PC-9 (cell line): ENCODE measurements around the gene KCTD21. TPM values are rescaled to one million over a fixed set of nuclear protein-coding genes. Genes with fewer than 3 reads are reported as not detected.

Experiments used
- BruUV-seq: library from RNA; stranded (reverse); fragments of 400-500 nt; replicated peaks from 2 replicates; lab custom pipeline; 2021; lab: Mats Ljungman, UMichigan
- CTCF ChIA-PET: fragments of 300-600 bp; sonication (Branson Sonifier 250); formaldehyde crosslinking; loops from one replicate; lab custom pipeline; 2022; ENCODE audit warnings: antibody characterized with exemption; lab: Charles Lee
- POLR2A ChIA-PET: fragments of 300-600 bp; sonication (Branson Sonifier 250); formaldehyde crosslinking; loops from one replicate; lab custom pipeline; 2022; ENCODE audit warnings: antibody characterized with exemption; ENCODE audit not compliant: unreplicated experiment; lab: Charles Lee
- DNase-seq, 2 experiments: peaks; one replicate each; pipeline versions ENCODE4 v3.0.0 to v3.0.0-alpha.2; 2015 to 2022; ENCODE audit warnings: mixed read lengths in 1 of 2
- H2AFZ ChIP-seq: fragments of 200-600 bp; sonication (generic); 2 replicates; pipeline ENCODE4 v1.8.1; 2017; ENCODE audit warnings: antibody characterized with exemption
- H3F3A ChIP-seq: fragments of 200-600 bp; sonication (generic); 2 replicates; pipeline ENCODE4 v1.8.1; 2017; ENCODE audit warnings: antibody characterized with exemption, mild to moderate bottlenecking, low read depth; ENCODE audit not compliant: insufficient read depth
- H3K27ac ChIP-seq: fragments of 200-600 bp; sonication (generic); 2 replicates; pipeline ENCODE4 v1.6.1; 2016; ENCODE audit warnings: mixed run types
- H3K27me3 ChIP-seq: fragments of 200-600 bp; sonication (generic); 2 replicates; pipeline ENCODE4 v1.6.1; 2016; ENCODE audit warnings: low read depth, mixed run types; ENCODE audit not compliant: insufficient read depth
- H3K36me3 ChIP-seq: fragments of 200-600 bp; sonication (generic); 2 replicates; pipeline ENCODE4 v1.6.1; 2016; ENCODE audit warnings: low read depth, mixed run types
- H3K4me1 ChIP-seq: fragments of 200-600 bp; sonication (generic); replicated peaks from 2 replicates; pipeline ENCODE4 v1.6.1; 2016; ENCODE audit warnings: mixed run types; ENCODE audit not compliant: insufficient read depth
- H3K4me2 ChIP-seq: fragments of 200-600 bp; sonication (generic); 2 replicates; pipeline ENCODE4 v1.6.1; 2017; ENCODE audit warnings: mixed run types
- H3K4me3 ChIP-seq: fragments of 200-600 bp; sonication (generic); 2 replicates; pipeline ENCODE4 v1.6.1; 2016; ENCODE audit warnings: mixed run types
- H3K79me2 ChIP-seq: fragments of 200-600 bp; sonication (generic); 2 replicates; pipeline ENCODE4 v1.6.1; 2017; ENCODE audit warnings: low read depth, mixed run types
- H3K9me2 ChIP-seq: fragments of 200-600 bp; sonication (generic); 2 replicates; pipeline ENCODE4 v1.8.1; 2017; ENCODE audit warnings: mild to moderate bottlenecking; ENCODE audit not compliant: insufficient read depth
- H3K9me3 ChIP-seq: fragments of 200-600 bp; sonication (generic); 2 replicates; pipeline ENCODE4 v1.8.1; 2016; ENCODE audit warnings: low read depth; ENCODE audit not compliant: insufficient read depth
- H4K20me1 ChIP-seq: fragments of 200-600 bp; sonication (generic); 2 replicates; pipeline ENCODE4 v1.8.1; 2017; ENCODE audit not compliant: insufficient read depth
- EZH2 ChIP-seq: fragments of 200-600 bp; sonication (generic); IDR thresholded peaks from 2 replicates; pipeline ENCODE4 v1.8.0; 2017; ENCODE audit warnings: antibody characterized with exemption, low read depth
- intact Hi-C: fragments of 100-400 bp; cut with micrococcal nuclease; formaldehyde crosslinking; loops from one replicate; pipeline ENCODE4 v1.10.0; 2022; ENCODE audit not compliant: unreplicated experiment
- total RNA-seq: library from RNA; stranded (reverse); gene quantifications from 2 replicates; pipeline ENCODE4 v1.2.3, GENCODE V29; 2021
- TF ChIP-seq, protein P1 (sequence below): fragments of 200-600 bp; sonication (generic); conservative IDR thresholded peaks from 2 replicates; pipeline ENCODE4 v1.6.1; 2017; ENCODE audit warnings: mixed run types, antibody characterized with exemption, mild to moderate bottlenecking, moderate library complexity

Gene KCTD21
- total RNA-seq, 1 experiment from 2014 or later = 16.5 TPM

DNA sequence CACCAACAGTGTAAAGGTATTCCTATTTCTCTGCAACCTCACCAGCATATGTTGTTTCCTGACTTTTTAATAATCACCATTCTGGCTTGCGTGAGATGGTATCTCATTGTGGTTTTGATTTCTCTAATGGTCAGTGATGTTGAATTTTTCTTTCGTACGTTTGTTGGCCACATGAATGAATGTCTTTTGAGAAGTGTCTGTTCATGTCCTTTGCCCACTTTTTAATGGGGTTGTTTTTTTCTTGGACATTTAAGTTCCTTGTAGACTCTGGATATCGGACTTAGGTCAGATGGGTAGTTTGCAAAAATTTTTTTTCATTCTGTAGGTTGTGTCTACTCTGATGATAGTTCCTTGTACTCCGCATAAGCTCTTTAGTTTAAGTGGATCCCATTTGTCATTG lies 23.1 kb upstream of the KCTD21 start:
- Histone ChIP-seq H3K9me3 (no peaks in the 10 kb centered on the region), H3K27ac (no peak overlapping the region), H3K9me2 (no peaks in the 10 kb centered on the region), H3K4me1 (peaks cover under 1% of the 10 kb centered on the region; the same call in 1 of the 2 replicates), H3F3A (no peaks in the 10 kb centered on the region), H3K36me3 (0 out of 2 replicates have a peak, but pooled peaks cover 3% of the 10 kb centered on the region), H3K79me2 (no peaks in the 10 kb centered on the region), H4K20me1 (no peaks in the 10 kb centered on the region), H2AFZ (no peak overlapping the region), H3K4me3 (no peak overlapping the region), H3K27me3 (no peaks in the 10 kb centered on the region), H3K4me2 (no peak overlapping the region)
- intact Hi-C loops = no loop called here
- CTCF ChIA-PET = no interaction called here
- no peak for DNase-seq
- BruUV-seq = no TSS peak
- POLR2A ChIA-PET = no interaction called here
- TF ChIP-seq, protein P1, sequence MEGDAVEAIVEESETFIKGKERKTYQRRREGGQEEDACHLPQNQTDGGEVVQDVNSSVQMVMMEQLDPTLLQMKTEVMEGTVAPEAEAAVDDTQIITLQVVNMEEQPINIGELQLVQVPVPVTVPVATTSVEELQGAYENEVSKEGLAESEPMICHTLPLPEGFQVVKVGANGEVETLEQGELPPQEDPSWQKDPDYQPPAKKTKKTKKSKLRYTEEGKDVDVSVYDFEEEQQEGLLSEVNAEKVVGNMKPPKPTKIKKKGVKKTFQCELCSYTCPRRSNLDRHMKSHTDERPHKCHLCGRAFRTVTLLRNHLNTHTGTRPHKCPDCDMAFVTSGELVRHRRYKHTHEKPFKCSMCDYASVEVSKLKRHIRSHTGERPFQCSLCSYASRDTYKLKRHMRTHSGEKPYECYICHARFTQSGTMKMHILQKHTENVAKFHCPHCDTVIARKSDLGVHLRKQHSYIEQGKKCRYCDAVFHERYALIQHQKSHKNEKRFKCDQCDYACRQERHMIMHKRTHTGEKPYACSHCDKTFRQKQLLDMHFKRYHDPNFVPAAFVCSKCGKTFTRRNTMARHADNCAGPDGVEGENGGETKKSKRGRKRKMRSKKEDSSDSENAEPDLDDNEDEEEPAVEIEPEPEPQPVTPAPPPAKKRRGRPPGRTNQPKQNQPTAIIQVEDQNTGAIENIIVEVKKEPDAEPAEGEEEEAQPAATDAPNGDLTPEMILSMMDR = no peak
- TF ChIP-seq EZH2 = no peak

DNA sequence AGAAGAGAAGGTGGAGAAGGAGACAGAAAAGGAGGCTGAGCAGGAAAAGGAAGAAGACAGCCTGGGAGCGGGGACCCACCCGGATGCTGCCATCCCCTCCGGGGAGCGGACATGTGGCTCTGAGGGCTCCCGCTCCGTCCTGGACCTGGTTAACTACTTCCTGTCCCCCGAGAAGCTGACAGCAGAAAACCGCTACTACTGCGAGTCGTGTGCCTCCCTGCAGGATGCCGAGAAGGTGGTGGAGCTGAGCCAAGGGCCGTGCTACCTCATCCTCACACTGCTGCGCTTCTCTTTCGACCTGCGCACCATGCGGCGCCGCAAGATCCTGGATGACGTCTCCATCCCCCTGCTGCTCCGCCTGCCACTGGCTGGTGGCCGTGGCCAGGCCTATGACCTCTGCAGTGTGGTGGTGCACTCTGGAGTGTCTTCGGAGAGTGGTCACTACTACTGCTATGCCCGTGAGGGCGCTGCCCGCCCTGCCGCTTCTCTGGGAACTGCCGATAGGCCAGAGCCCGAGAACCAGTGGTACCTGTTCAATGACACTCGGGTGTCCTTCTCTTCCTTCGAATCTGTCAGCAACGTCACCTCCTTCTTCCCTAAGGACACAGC lies 21.7 kb upstream of the KCTD21 start:
- H3K4me1 ChIP-seq = no peaks in the 10 kb centered on the region
- 0 out of 2 replicates have a peak, but pooled peaks cover 3% of the 10 kb centered on the region for H3K36me3 ChIP-seq
- no peaks in the 10 kb centered on the region for H3K9me2 ChIP-seq
- POLR2A ChIA-PET = no interaction called here
- no peaks in the 10 kb centered on the region for H3K79me2 ChIP-seq
- H3K4me3 ChIP-seq = no peak overlapping the region
- no peak for TF ChIP-seq EZH2
- TF ChIP-seq, protein P1 = no peak
- DNase-seq = no peak
- H2AFZ ChIP-seq = no peak overlapping the region
- BruUV-seq = no TSS peak
- no peaks in the 10 kb centered on the region for H3F3A ChIP-seq
- no peaks in the 10 kb centered on the region for H4K20me1 ChIP-seq
- intact Hi-C loops = no loop called here
- H3K9me3 ChIP-seq = no peaks in the 10 kb centered on the region
- H3K27me3 ChIP-seq = no peaks in the 10 kb centered on the region
- no peak overlapping the region for H3K4me2 ChIP-seq
- H3K27ac ChIP-seq = no peak overlapping the region
- CTCF ChIA-PET = no interaction called here

DNA sequence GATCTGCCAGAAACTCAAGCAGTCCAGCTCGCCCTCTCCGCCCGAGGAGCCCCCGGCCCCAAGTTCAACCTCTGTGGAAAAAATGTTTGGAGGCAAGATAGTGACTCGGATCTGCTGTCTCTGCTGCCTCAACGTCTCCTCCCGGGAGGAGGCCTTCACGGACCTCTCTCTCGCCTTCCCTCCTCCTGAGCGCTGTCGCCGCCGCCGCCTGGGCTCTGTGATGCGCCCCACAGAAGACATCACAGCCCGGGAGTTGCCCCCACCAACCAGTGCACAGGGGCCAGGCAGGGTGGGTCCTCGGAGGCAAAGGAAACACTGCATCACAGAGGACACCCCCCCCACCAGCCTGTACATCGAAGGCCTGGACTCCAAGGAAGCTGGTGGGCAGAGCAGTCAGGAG lies 21.1 kb upstream of the KCTD21 start:
- ChIA-PET POLR2A (no interaction called here), CTCF (no interaction called here)
- Histone ChIP-seq H2AFZ (no peak overlapping the region), H3K27ac (no peak overlapping the region), H3K4me1 (no peaks in the 10 kb centered on the region), H3K4me2 (no peak overlapping the region), H3K27me3 (no peaks in the 10 kb centered on the region), H3K4me3 (no peak overlapping the region), H3K9me3 (no peaks in the 10 kb centered on the region), H3F3A (no peaks in the 10 kb centered on the region), H4K20me1 (no peaks in the 10 kb centered on the region), H3K79me2 (no peaks in the 10 kb centered on the region), H3K36me3 (0 out of 2 replicates have a peak, but pooled peaks cover 3% of the 10 kb centered on the region), H3K9me2 (no peaks in the 10 kb centered on the region)
- no TSS peak for BruUV-seq
- TF ChIP-seq, protein P1 = no peak
- TF ChIP-seq EZH2 = no peak
- no peak for DNase-seq
- intact Hi-C loops = no loop called here
